Cardiac muscle cell (in vitro differentiated cells and primary cell): Measurements from ENCODE around the gene ANKRD52. TPM values are rescaled to one million over a fixed set of nuclear protein-coding genes. Genes with fewer than 3 reads are reported as not detected.
A peak's percentile ranks its signal among the peaks of the same experiment; 100 is the strongest.

ENCODE experiments used
- DNase-seq, 2 donors: peaks; one replicate each; pipeline versions ENCODE4 v3.0.0 to v3.0.0-alpha.2; 2010 to 2017; ENCODE audit warnings: low read depth in 1 of 2, low spot score in 1 of 2
- H3K27ac ChIP-seq: fragments of 200-600 bp; sonication (generic); 2 replicates; pipeline ENCODE4 v1.5.1; 2016
- H3K27me3 ChIP-seq: fragments of 200-600 bp; sonication (generic); 2 replicates; pipeline ENCODE4 v1.6.0; 2016; ENCODE audit warnings: control low read depth
- H3K36me3 ChIP-seq: fragments of 200-600 bp; sonication (generic); 2 replicates; pipeline ENCODE4 v1.5.1; 2016; ENCODE audit warnings: control low read depth
- H3K4me1 ChIP-seq: fragments of 200-600 bp; sonication (generic); 2 replicates; pipeline ENCODE4 v1.8.1; 2017; ENCODE audit warnings: low read depth, mild to moderate bottlenecking, mixed run types
- H3K4me3 ChIP-seq: fragments of 200-600 bp; sonication (generic); 2 replicates; pipeline ENCODE4 v1.5.1; 2016; ENCODE audit warnings: mild to moderate bottlenecking
- H3K9me3 ChIP-seq: fragments of 200-600 bp; sonication (generic); 2 replicates; pipeline ENCODE4 v1.5.1; 2017; ENCODE audit warnings: low read depth, mild to moderate bottlenecking, control low read depth
- CTCF ChIP-seq: IDR thresholded peaks from 2 replicates; pipeline ENCODE4 v1.5.1; 2012; ENCODE audit warnings: low read depth, mild to moderate bottlenecking, low read length
- polyA plus RNA-seq: library from polyadenylated mRNA; unstranded; fragments of >200 nt; fragmentation: Nextera tagmentation; extraction: Ambion mirVana; gene quantifications from 2 replicates; pipeline ENCODE4 v1.2.1, GENCODE V29; 2016
- total RNA-seq: library from RNA; depleted of rRNA; stranded (reverse); fragments of >200 nt; gene quantifications from 2 replicates; pipeline ENCODE4 v1.2.3, GENCODE V29; 2016

Gene ANKRD52
- total and polyA plus RNA-seq, 2 experiments from 2014 or later = 18.0 to 34.9 TPM

GRCh38 chr12:56253091-56253490, 5.1 kb downstream of the ANKRD52 start:
- Histone ChIP-seq H3K36me3 (peaks cover 61% of the 10 kb centered on the region), H3K4me1 (peaks cover 8% of the 10 kb centered on the region), H3K27ac (no peak overlapping the region), H3K9me3 (no peaks in the 10 kb centered on the region), H3K4me3 (no peak overlapping the region), H3K27me3 (no peaks in the 10 kb centered on the region)
- DNase-seq = no peak
- no peak for TF ChIP-seq CTCF

GRCh38 chr12:56252649-56253048, 5.5 kb downstream of the ANKRD52 start:
- Histone ChIP-seq H3K27ac (no peak overlapping the region), H3K9me3 (no peaks in the 10 kb centered on the region), H3K27me3 (no peaks in the 10 kb centered on the region), H3K36me3 (peaks cover 63% of the 10 kb centered on the region), H3K4me3 (no peak overlapping the region), H3K4me1 (peaks cover 8% of the 10 kb centered on the region)
- no peak for DNase-seq
- TF ChIP-seq CTCF = no peak

- no peak overlapping the region for H3K27ac ChIP-seq
- no peaks in the 10 kb centered on the region for H3K27me3 ChIP-seq
- no peak for DNase-seq
- no peak overlapping the region for H3K4me3 ChIP-seq
- H3K36me3 ChIP-seq = peaks cover 65% of the 10 kb centered on the region
- no peak for TF ChIP-seq CTCF
- no peaks in the 10 kb centered on the region for H3K9me3 ChIP-seq
- H3K4me1 ChIP-seq = no peaks in the 10 kb centered on the region
Observed at GRCh38 chr12:56248711-56249110, 9.5 kb downstream of the ANKRD52 start.

GRCh38 chr12:56247923-56248322, 10.3 kb downstream of the ANKRD52 start:
- Histone ChIP-seq H3K4me1 (no peaks in the 10 kb centered on the region), H3K27me3 (no peaks in the 10 kb centered on the region), H3K36me3 (peaks cover 63% of the 10 kb centered on the region), H3K4me3 (no peak overlapping the region), H3K9me3 (no peaks in the 10 kb centered on the region), H3K27ac (no peak overlapping the region)
- no peak for TF ChIP-seq CTCF
- DNase-seq = no peak

GRCh38 chr12:56244494-56244893, 13.7 kb downstream of the ANKRD52 start:
- TF ChIP-seq CTCF = no peak
- Histone ChIP-seq H3K4me3 (no peak overlapping the region), H3K9me3 (no peaks in the 10 kb centered on the region), H3K27me3 (no peaks in the 10 kb centered on the region), H3K36me3 (peaks cover 53% of the 10 kb centered on the region), H3K4me1 (no peaks in the 10 kb centered on the region), H3K27ac (no peak overlapping the region)
- DNase-seq = no peak

- DNase-seq = peak; percentile 17 to 43
- Histone ChIP-seq H3K9me3 (no peaks in the 10 kb centered on the region), H3K36me3 (peaks cover 48% of the 10 kb centered on the region), H3K27ac (no peak overlapping the region), H3K4me1 (no peaks in the 10 kb centered on the region), H3K27me3 (no peaks in the 10 kb centered on the region), H3K4me3 (no peak overlapping the region)
- TF ChIP-seq CTCF = no peak
Observed at GRCh38 chr12:56243731-56244181, 14.4 kb downstream of the ANKRD52 start.
